ENCODE data around the gene KIF26B.

KIF26B gene

DNA sequence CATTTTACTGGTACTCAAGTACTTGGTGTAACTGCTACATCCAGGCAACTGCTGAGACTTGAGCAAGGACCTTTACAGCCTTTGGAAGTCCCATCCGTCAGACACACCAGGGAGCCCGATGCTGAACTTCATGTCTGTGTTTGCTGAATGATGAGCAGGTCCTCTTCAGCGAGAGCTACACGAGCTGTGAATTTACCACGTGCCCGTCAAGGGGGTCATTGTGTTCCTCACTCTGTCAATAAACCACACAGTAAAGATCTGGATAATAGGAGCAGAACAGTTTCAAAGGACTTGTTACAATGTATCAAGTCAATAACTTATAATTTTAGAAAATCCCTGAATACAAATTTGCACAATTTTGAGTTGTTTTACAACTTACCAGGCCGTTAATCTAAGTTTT, 427.2 kb downstream of the KIF26B start:
- no peak for DNase-seq

DNA sequence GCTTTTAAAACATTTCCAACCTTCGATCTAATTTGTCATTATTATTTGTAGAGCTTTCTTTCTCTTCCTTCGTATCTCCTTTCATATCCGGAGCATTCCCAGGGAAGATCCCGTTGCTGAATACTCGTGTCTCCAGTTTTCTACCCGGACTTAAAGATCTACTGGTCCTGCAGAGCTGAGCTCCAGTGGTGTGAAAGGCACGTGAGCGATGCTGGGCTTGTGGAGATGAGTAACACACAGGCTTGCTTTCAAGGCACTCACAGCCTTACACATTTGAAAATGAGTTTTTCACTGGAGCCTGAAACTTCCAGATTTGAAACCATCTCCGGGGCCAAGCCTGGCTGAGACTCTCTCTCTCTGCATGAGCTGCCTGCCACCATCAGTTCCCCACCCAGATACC, 428.3 kb downstream of the KIF26B start:
- DNase-seq, result no peak

DNA sequence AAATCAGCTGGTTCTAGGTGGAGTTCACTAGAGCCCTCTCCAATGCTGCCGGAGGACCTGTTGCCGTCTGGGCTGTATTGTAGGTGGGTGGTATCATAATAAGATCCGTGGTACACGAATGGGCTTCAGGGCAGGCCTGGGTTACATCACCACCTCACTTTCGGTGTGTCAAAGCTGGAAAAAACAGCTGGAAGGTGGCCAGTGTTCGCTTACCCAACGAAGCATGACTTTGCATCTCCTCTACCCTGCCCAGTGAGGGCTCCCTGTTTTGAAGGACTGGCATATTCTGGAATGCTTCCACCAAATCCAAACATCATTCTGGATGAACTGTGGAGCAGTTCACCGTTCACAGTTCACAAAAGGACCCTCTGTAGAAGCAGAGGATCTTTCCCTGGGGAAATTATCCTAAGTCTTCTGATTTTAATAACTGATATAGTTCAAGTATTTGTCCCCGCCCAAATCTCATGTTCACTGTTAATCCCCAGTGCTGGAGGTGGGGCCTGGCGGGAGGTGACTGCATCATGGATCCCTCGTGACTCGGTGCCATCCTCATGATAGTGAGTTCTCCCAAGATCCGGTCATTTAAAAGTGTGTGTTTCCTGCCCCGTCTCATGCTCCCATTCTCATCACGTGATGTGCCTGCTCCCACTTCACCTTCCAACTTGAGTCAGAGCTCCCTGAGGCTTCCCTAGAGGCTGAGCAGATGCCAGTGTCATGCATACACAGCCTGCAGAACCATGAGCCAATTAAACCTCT, 429.0 kb downstream of the KIF26B start:
- DNase-seq, result no peak

DNA sequence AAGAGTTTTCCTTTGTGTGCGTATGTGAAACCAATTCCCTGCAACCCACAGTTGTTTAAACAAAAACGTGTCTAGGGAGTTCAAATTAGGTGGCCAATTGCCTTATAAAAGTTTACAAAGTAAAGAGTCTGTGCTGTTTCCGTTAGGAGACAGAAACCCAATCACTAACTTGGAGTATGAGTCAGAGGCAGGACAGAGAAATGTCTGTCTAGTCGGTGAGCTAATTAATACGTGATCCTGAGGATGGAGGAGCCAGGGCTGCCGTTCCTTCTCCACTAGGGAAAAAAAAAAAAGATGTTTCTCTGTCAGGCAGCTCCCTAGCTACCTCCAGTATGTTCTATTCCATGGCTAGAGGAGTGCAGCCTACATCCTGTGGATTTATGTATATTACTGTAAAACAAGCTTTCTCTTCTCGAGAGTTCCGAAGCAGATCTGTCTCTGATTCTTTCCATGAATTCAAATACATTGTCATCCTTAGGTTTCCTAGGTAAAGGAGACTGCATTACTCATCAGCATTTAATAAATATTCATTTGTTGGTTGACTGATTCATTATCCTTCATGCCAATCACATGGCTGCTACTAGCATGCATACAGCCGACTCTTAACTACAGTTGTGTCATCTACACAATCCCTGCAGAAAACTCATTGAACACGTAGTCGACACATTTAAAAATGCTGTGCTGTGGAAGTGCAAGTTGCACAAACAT, 430.6 kb downstream of the KIF26B start:
- no peak for DNase-seq

DNA sequence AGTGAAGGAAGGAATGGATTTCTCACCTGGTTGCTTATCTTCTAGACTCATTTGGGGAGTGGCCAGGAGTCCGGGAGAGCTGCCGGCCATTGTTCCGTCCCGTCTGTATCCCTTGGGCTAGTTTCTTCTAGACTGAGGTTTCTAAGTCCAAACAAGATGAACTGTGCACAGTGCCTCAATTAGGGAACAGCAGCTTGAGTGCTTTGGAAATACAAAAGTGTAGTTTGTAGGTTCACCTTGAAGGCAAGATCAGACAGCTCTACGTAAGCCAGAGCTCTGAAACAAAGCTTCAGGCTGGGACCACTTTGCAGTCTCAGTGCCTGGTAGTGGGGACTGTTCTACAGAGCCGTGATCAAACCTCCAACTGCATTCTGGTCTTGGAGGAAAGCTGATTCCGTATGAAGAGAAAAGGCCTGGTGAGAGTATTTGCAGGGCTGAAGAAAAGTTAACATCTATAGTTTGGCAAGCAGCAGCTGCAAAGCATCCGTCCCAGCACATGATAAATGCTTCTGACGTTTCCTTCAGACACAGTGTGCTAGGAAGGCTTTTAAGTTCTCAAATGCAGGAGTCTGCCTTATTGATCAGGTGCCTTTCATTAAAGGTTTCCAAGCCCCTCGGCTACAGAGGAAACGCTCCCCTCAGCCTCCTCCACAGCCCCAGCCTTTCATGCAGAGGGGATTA, 432.8 kb downstream of the KIF26B start:
- DNase-seq, result no peak

DNA sequence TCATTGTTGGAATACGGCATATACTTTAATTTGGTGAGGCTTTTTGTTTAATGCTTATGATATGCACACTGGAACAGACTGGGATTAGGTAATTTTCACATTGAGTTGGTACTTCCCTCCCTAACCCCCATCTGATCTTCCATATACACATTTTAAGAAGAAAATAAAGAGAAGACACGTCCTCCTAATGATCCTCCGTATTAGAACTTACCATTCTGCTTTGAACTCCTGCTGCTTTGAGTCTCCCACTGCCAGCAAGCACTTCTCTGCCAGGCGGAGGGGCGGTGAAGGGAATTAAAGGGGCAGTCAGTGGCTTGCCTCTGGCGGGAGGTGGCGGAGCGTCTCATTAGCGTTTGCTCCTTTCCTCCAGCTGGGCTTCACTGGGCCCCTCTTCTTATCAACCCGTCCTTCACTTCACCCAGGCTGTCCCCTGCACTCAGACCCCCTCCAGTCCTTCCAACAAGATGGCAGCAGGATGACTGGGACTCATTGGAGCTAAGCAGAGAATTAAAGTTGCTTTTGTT, 433.4 kb downstream of the KIF26B start:
- DNase-seq, result no peak

DNA sequence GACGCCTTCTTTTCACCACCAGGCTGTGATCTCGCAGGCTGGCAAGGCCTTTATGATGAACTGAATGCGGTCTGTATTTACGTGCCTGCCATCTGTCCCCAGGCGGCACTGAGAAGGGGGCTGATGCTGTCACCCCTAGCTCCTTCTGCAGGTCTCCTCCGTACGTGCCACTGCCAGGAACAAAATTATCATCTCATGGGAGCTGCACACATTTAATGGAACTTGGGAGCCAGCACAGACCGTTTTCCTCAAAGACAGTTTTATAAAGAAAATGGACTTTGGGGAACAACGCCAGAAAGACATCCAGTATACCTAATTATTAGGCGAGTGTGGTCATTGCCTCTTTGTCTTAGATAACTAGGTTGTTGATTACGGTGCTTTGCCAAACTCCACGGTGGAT, 434.5 kb downstream of the KIF26B start:
- DNase-seq, result no peak

DNA sequence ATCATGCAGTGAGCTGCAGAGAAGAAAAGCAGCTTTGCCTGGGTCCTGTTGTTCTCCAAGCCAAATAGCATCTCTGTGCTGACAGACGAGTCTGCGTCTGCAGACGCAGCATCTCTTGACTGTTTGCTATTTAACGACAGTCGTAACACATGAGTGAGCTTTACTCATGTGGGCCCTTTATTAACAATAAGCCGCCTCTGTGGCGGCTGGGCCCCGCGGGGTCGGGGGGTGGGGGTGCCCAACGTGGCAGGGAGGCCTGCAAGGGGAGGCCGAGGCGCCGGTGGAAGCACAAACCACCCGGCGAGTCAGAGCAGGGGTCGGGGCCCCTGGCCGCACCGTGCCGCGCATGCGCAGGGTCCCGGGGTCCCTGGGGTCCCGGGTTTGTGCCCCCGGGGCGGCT, 435.1 kb downstream of the KIF26B start:
- no peak for DNase-seq

DNA sequence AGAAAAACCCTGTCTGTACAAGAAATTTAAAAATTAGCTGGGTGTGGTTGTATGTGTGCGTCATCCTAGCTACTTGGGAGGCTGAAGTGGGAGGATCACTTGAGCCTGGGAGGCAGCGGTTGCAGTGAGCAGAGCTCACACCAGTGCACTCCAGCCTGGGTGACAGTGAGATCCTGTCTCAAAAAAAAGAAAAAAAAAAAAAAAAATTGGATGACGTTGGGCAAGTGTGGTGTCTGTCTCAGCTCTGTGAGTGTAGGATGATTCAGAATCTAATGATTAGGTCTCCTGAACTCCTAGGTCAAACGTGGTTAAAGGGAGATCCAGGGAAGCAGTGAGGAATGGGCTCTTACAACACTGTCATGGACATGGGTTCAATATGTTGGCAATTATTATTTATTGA, 435.9 kb downstream of the KIF26B start:
- no peak for DNase-seq

DNA sequence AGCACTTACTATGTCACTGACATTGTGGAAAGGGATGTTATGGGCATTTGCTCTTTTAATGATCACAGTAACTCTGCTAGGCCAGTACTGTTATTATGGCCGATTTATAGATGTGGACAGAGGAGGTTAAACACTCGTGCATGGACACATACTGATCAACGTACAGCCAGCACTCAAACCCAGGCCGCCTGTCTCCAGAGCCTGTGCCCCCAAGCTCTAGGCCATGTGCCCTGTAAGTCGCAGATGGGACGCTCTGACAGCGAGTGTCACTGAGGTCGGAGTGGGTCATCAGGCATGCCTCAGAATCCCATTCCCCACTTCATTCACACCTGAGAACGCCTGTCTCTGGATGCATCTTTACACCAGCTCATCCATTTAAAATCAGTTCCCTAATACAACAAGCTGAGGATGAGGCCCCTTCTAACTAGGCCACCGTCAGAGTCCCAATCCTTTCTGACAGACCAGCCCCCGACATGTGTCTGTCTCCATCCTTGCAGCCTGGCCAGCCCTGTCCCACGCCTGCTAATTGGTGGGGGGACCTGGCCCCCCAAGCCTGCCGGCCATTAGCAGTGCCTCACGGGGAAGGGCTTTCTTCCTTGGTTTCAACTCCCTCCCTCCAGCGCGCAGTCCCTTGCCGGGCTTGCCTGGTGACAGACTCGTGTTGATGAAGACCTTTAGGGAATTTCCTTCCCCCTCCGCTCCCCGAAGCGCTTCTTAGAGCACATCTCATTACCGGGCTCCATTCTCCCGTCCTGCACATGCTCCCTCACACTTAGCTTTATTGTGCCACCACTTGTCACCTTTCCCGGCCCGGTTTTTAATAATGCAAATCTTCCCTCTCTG, 436.8 kb downstream of the KIF26B start:
- no peak for DNase-seq

DNA sequence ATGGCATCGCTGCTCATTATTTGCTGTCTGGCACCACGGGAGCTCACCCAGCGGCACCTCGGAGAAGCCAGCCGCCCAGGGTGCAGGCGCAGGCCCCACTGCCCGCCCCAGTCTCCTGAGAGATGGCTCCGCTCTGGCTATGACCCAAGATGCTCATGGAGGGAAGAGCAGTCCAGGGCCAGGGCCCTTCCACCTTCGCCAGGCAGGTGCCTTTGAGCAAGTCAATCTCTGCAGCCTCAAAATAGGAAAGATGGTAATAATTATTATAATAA, 437.3 kb downstream of the KIF26B start:
- no peak for DNase-seq

DNA sequence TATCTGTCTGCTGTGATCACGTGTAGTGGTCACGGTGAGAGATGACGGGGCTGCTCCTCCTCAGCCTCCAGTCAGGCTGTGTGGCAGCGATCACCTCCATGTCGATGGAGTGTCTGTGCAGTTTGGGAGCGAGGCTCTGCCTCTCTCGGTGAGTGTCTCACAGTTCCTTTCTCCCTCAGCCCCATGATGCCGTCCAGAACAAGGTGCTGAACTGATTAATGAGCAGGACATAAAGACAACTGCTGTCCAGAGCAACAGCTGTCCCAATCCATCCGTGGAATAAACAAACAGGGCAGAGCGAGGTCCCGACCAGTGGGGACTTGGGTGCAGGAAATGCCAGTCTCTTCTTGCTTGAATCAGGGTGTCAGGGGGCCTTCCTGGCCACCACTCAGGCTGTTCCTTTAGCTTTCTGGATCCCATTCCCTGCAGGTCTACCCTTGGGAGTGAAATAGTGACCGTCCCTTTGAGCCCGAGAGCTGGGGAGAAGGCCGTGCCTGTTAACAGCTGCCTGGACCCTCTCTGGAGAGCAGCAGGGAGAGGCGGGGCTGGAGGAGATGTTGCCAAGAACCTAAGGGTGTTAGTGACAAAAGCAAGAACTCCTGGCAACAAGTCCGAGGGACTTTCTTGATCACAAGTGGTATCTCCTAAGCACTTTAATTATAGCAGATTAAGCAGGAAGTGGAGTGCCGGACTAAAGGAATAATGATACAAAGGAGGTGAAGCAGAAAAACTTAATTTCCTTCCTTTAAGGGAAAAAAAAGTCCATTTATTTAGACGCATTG, 443.9 kb downstream of the KIF26B start:
- DNase-seq, result no peak

DNA sequence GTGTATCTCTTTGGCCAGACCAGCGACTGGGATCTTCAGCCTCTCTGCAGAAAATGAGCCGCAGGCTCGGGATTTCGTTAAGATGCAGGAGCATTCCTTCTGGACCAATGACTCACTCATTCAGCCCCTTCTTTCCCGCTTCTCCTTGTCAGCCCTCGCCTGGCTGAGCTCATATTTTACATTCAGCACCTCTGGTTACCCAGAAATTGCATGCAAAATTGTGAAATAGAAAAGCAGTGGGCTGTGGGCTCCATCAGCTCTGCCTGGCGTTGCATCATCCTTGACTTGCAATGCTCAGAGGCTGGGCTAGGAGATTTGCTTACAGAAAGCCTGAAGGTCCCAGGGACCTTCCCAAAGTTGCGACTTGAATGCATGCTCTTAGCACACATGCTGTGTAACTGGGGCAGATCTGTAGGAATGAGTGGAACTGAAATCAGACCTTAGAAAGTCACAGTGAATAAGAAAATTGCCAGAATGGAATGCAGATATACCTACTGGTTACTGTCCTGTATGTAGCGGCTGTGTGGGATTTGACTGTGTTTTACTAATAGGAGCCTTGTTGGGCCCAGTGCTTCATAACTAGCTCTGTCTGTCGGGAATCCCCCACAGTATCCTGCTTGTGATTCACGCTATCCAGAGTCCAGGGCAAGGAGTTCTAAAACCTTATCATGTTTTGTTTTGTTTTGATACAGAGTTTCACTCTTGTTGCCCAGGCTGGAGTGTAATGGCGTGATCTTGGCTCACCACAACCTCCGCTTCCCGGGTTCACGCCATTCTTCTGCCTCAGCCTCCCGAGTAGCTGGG, 444.8 kb downstream of the KIF26B start:
- DNase-seq, result no peak

DNA sequence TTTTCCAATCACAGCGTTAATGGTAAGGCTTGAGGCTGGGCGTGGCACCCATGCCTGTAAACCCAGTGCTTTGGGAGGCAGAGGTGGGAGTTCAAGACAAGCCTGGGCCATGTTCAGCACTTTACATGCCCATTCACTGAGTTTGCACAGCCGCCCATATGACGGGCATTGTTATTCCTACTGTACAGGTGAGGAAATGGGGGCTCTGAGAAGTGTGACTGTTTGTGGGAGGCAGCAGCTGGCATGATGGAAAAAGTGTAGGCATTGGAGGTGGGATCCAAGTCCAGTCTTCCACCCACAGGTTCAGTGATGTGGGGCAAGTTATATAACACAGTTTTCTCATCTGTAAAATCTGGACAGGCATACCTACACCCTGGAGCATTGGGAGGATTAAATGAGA, 445.9 kb downstream of the KIF26B start:
- no peak for DNase-seq

DNA sequence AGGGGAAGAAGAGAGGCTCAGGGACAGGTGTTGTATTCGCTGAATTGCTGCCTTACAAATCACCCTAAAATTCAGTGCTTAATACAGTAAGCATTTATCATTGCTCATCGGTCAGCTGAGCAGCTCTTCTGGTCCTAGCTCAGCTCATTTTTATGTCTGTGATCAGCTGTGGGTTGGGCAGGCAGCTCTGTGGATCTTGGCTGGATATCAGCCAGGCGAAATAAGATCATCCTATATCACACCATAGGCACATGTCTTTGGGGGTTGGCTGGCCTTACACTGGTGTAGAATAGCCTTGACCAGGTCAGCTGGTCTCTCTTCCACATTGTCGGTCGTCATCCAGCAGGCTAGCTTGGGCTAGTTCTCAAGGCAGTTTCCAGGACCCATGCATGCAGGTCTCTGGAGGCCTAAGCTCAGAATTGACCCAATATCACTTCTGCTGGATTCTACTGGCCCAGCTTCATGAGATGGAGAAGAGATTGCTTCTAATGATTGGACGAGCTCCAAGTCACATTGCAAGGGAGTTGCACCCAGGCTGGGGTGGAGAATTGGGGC, 448.6 kb downstream of the KIF26B start:
- DNase-seq, result no peak

DNA sequence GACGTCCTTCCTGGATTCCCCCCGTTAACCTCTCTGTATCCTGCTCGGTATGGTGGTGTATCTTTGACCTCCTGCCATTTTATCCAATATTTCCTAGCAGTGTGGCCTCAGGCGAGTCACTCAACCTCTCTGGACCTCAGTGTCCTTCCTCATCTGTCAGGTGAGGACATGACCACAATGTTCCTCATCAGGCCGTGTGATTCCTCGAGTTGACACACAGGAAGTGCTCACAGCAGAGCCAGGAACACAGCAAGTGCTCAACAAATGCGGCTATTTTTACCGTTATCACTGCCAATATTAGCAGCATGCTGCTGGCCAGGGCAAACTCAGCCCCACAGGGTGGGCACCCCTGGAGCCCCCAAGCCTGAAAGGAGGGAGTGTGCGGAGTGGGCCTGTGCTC, 450.2 kb downstream of the KIF26B start:
- DNase-seq, result no peak

DNA sequence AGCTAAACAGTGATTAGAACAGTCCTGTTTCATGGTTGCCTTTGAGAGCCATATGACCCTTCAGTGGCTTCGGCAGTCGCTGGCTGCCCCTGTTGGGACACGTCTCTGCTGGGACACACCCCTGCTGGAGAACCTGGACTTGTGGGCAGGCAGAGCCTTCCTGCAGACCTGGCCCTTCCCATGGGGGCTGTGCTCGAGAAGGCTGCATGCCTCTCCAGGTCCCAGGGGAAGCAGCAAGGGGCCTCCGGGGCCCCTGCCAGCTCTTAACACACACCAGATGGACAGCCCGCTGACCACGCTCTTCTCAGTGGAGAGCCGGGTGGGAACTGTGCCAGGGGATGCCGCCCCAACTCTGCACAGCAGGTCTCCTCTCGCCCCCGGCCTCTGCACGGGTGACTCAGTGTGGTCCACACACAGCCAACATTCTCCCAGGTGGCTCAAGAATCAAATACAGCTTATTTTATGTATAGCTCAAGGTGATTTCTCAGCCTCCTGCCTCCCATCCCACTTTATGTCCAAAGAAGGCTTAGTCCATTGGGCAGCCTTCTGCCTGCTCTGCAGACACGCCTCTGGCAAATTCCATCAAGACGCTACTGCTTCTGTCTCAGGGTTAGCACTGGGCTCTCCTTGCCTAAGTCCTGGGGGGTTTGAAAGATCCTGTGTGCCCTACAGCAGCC, 450.8 kb downstream of the KIF26B start:
- no peak for DNase-seq

DNA sequence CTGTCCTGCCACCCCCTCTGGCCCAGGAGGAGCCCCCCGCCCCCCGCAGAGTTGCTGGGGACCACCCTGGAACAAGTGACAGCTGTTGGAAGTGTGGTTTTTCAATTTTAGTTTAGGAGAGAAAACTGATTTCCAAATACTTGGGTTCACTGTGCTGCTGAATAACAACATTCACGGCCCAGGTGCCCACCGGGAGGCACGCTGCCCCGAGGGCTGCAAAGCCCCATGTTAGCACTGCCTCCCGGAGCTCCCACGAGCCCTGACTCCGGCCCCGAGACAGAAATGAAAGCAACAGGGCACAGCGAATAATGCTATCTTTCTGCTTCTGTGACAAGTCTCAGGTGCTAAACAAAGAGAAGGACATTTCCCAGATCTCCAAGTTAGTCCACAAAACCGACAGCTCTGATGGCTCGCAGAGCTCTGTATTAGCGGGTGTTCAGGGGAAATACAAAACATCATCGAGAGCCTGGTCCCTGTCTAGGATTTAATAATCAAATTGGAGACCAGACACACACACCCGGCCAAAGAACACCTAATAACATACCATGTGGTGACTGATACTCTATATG, 451.5 kb downstream of the KIF26B start:
- DNase-seq, result no peak

DNA sequence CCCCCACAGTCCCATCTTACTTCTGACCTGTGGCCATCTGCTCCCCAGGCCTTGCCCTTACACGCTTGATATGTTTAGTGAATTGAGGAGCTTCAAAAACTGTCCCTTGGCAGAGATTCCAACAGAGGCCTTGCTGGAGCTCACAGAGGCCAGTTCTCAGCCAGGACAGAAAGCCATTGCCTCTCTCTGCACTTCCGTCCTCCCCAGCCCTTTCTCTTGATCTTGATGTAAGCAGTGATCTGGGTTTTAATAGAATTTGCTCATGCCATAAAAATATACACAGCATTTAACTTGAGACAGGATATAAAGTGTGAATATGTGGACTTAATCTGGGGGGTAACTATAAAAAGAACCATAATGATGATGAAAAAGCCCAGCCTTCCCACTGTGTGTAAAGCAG, 453.5 kb downstream of the KIF26B start:
- DNase-seq, result no peak

Data from CD4-positive, alpha-beta T cell treated with Interleukin-1 beta for 1 hour (primary cell).